HEK293T (cell line): ENCODE results near the gene TLK1.

Experiments
- CTCF ChIA-PET: fragments of 350-600 bp; formaldehyde crosslinking; extraction: SDS; loops from one replicate; lab custom pipeline; 2021; ENCODE audit warnings: antibody characterized with exemption, inconsistent platforms; lab: Yijun Ruan, JAX
- POLR2A ChIA-PET: fragments of 350-600 bp; formaldehyde crosslinking; extraction: SDS; loops from one replicate; lab custom pipeline; 2020; ENCODE audit warnings: antibody characterized with exemption, inconsistent platforms; lab: Yijun Ruan, JAX
- DNase-seq: peaks from one replicate; pipeline ENCODE4 v3.0.0; 2012; ENCODE audit warnings: mixed read lengths; ENCODE audit errors: extremely low spot score
- ARNT ChIP-seq: fragments of 450-650 bp; IDR thresholded peaks from 2 replicates; pipeline ENCODE4 v1.6.1; 2017; ENCODE audit warnings: mild to moderate bottlenecking
- BHLHE40 ChIP-seq: fragments of 450-650 bp; IDR thresholded peaks from 2 replicates; pipeline ENCODE4 v1.6.1; 2016; ENCODE audit warnings: mild to moderate bottlenecking, moderate library complexity, borderline replicate concordance
- CTBP1 ChIP-seq: fragments of 450-650 bp; IDR thresholded peaks from 2 replicates; pipeline ENCODE4 v1.6.1; 2016; ENCODE audit warnings: borderline replicate concordance
- ELF4 ChIP-seq: fragments of 450-650 bp; IDR thresholded peaks from 2 replicates; pipeline ENCODE4 v1.6.1; 2017; ENCODE audit warnings: antibody characterized with exemption
- FOXA1 ChIP-seq: fragments of 450-650 bp; IDR thresholded peaks from 2 replicates; pipeline ENCODE4 v1.6.1; 2016; ENCODE audit warnings: mild to moderate bottlenecking
- FOXK2 ChIP-seq: fragments of 450-650 bp; IDR thresholded peaks from 2 replicates; pipeline ENCODE4 v1.6.1; 2016; ENCODE audit warnings: mild to moderate bottlenecking
- FOXM1 ChIP-seq: fragments of 450-650 bp; IDR thresholded peaks from 2 replicates; pipeline ENCODE4 v1.6.1; 2017; ENCODE audit warnings: mild to moderate bottlenecking, borderline replicate concordance
- HDGF ChIP-seq: fragments of 450-650 bp; IDR thresholded peaks from 2 replicates; pipeline ENCODE4 v1.6.1; 2017; ENCODE audit warnings: antibody characterized with exemption, borderline replicate concordance
- L3MBTL2 ChIP-seq: fragments of 450-650 bp; conservative IDR thresholded peaks from 2 replicates; pipeline ENCODE4 v1.6.1; 2016; ENCODE audit warnings: mild to moderate bottlenecking
- LEF1 ChIP-seq: fragments of 450-650 bp; IDR thresholded peaks from 2 replicates; pipeline ENCODE4 v1.6.1; 2017; ENCODE audit warnings: mild to moderate bottlenecking, borderline replicate concordance
- NFRKB ChIP-seq: fragments of 450-650 bp; IDR thresholded peaks from 2 replicates; pipeline ENCODE4 v1.6.1; 2016; ENCODE audit warnings: mild to moderate bottlenecking, moderate library complexity
- PKNOX1 ChIP-seq: fragments of 450-650 bp; IDR thresholded peaks from 2 replicates; pipeline ENCODE4 v1.6.1; 2016
- SP1 ChIP-seq: fragments of 450-650 bp; IDR thresholded peaks from 2 replicates; pipeline ENCODE4 v1.6.1; 2017
- SUZ12 ChIP-seq: fragments of 450-650 bp; IDR thresholded peaks from 2 replicates; pipeline ENCODE4 v1.6.1; 2016; ENCODE audit warnings: mild to moderate bottlenecking
- TARDBP ChIP-seq: fragments of 450-650 bp; IDR thresholded peaks from 2 replicates; pipeline ENCODE4 v1.6.1; 2016
- ZNF384 ChIP-seq: fragments of 450-650 bp; IDR thresholded peaks from 2 replicates; pipeline ENCODE4 v1.6.1; 2016

Gene TLK1

GRCh38 chr2:171142398-171142797 is 18.3 kb downstream of the TLK1 start:
- ChIA-PET POLR2A (no interaction called here), CTCF (no interaction called here)
- TF ChIP-seq ZNF384 (no peak), ARNT (no peak), LEF1 (no peak), L3MBTL2 (no peak), SP1 (no peak), SUZ12 (no peak), PKNOX1 (no peak), TARDBP (no peak)
- no peak for DNase-seq

GRCh38 chr2:171141320-171141719 is 19.4 kb downstream of the TLK1 start:
- POLR2A ChIA-PET, result interaction anchor here (1.3 kb wide), 1 partner anchor 19 kb away, joined by 3 read pairs; no protein-coding TSS in a partner anchor
- no peak for DNase-seq
- CTCF ChIA-PET, result interaction anchor here (1.0 kb wide), 2 partner anchors 9 to 15 kb away, joined by 3 to 4 read pairs; no protein-coding TSS in a partner anchor
- TF ChIP-seq LEF1, result no peak

- DNase-seq, result no peak
- ChIA-PET CTCF (no interaction called here), POLR2A (no interaction called here)
- TF ChIP-seq FOXM1, result no peak
- TF ChIP-seq SP1, result no peak
- no peak for TF ChIP-seq ZNF384
- no peak for TF ChIP-seq FOXA1
These were observed 20.8 kb downstream of the TLK1 start for GRCh38 chr2:171139860-171140259.

GRCh38 chr2:171136024-171136423 is 24.7 kb downstream of the TLK1 start:
- CTCF ChIA-PET, result no interaction called here
- POLR2A ChIA-PET, result no interaction called here
- no peak for DNase-seq
- TF ChIP-seq FOXA1, result no peak
- no peak for TF ChIP-seq L3MBTL2
- no peak for TF ChIP-seq LEF1
- TF ChIP-seq PKNOX1, result no peak
- TF ChIP-seq ARNT, result no peak
- TF ChIP-seq ELF4, result no peak
- TF ChIP-seq CTBP1, result no peak
- TF ChIP-seq FOXM1, result no peak
- no peak for TF ChIP-seq SUZ12
- no peak for TF ChIP-seq FOXK2
- no peak for TF ChIP-seq ZNF384
- TF ChIP-seq BHLHE40, result no peak
- no peak for TF ChIP-seq SP1

GRCh38 chr2:171134624-171135230 is 26.0 kb downstream of the TLK1 start:
- ChIA-PET CTCF (no interaction called here), POLR2A (no interaction called here)
- TF ChIP-seq TARDBP (no peak), L3MBTL2 (no peak), ELF4 (no peak), BHLHE40 (no peak), FOXA1 (no peak), ZNF384 (no peak), SP1 (no peak), PKNOX1 (no peak), CTBP1 (no peak), NFRKB (no peak), FOXM1 (no peak), HDGF (no peak), LEF1 (no peak), FOXK2 (no peak)
- no peak for DNase-seq

- TF ChIP-seq SP1 (no peak), FOXM1 (no peak), NFRKB (no peak), SUZ12 (no peak), CTBP1 (no peak), LEF1 (no peak), PKNOX1 (no peak), FOXK2 (no peak), FOXA1 (no peak), L3MBTL2 (no peak), BHLHE40 (no peak)
- ChIA-PET POLR2A (no interaction called here), CTCF (interaction anchor here (0.6 kb wide), 1 partner anchor 1653 kb away, joined by 4 read pairs; the partner anchor contains the start of gene BBS5)
- DNase-seq, result no peak
These were observed 28.6 kb downstream of the TLK1 start for GRCh38 chr2:171132086-171132485.
